HL-60/S4 treated with retinoic acid at 250 ng/mL for 4 days and 3 days (cell line): ENCODE data around the gene LCOR.

Source experiments
- in situ Hi-C: fragments of 300-500 bp; cut with MboI; formaldehyde crosslinking; loops from 2 replicates; pipeline ENCODE4 v1.7.0; 2022; ENCODE audit warnings: low sequenced_read_pairs

LCOR gene

DNA sequence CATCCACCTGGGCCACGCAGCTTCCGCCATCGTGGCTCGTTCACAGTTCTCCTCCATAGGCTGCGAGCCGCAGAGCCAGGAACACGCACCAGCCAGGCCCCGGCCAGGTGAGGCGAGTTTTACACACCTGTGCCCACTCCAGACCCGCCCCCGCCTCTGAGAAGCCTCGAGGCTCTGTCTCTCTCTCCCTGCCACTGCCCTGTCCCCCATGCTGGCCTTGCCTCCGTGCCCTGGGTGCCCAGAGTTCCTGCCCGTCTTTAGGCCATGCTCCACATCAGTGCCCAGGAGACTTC is 211.4 kb downstream of the LCOR start:
- in situ Hi-C loops: no loop called here
